ENCODE measurements around the gene ABCG4.
"Not testable (repeated sequence)": the region's sequence is repeated elsewhere in the genome, so short reads cannot be mapped to it uniquely, and the experiment has no call there.

Gene ABCG4

GRCh38 chr11:119179983-119180382 lies 31.1 kb downstream of the ABCG4 start:
- Histone ChIP-seq H4K20me1 (peaks cover 0 to 14% (median 0%) of the 10 kb centered on the region in 11 experiments; a peak in 1 of 22 replicates), H3K4me3 (no peak overlapping the region), H3K27ac (no peak overlapping the region), H3K36me3 (peaks cover 5 to 33% (median 15%) of the 10 kb centered on the region in 11 experiments; a peak in 17 of 22 replicates), H3K9me3 (replicated peaks in 1 of 11) (no peaks in the 10 kb centered on the region), H3K9ac (no peak overlapping the region), H3K4me1 (peaks cover 30 to 54% (median 39%) of the 10 kb centered on the region in 10 experiments), H3K27me3 (no peaks in the 10 kb centered on the region), H3K4me2 (no peak overlapping the region)
- TF ChIP-seq Cebpa-rat (IDR thresholded peaks at IDR 0.05) = no peak

- Histone ChIP-seq H3K27ac (no peak overlapping the region), H3K4me3 (no peak overlapping the region), H3K9ac (no peak overlapping the region), H4K20me1 (peaks cover 0 to 14% (median 0%) of the 10 kb centered on the region in 11 experiments; a peak in 1 of 22 replicates), H3K9me3 (replicated peaks in 1 of 11) (no peaks in the 10 kb centered on the region), H3K4me2 (peak overlapping the region in 5 of 11 experiments; percentile 46 to 75 (median 56); a peak in 7 of 22 replicates), H3K4me1 (peaks cover 30 to 46% (median 37%) of the 10 kb centered on the region in 10 experiments), H3K27me3 (no peaks in the 10 kb centered on the region), H3K36me3 (peaks cover 5 to 26% (median 14%) of the 10 kb centered on the region in 11 experiments; a peak in 15 of 22 replicates)
- no peak for TF ChIP-seq Cebpa-rat (IDR thresholded peaks at IDR 0.05)
Observed at GRCh38 chr11:119180729-119181676, 32.2 kb downstream of the ABCG4 start.

DNA sequence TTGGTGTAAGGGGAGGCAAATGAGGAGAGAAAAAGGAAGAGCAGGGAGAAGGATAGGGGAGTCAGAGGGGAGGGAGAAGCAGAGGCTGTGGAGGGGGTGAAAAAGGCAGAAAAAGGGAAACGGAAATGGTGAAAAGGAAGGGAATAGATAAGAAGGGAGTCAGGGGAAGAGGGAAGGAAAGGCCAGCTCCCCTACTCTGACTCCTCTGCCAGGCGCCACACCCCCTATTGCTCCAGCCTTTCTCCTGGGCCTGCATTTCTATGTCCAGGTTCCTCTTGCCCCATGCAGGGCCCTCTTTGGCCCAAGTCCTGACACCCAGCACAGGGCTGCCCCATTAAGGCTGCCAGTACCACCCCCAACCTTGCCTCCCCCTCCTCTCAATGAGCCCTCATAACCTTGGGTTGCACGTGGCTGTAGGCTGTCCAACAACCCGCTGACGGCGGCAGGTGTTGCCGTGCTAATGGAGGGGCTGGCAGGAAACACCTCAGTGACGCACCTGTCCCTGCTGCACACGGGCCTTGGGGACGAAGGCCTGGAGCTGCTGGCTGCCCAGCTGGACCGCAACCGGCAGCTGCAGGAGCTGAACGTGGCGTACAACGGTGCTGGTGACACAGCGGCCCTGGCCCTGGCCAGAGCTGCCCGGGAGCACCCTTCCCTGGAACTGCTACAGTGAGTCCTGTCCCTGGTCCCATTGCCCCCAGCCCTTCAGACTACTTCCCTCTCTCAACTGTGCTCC lies 33.0 kb downstream of the ABCG4 start:
- peak overlapping the region in 5 of 11 experiments; percentile 46 to 75 (median 56); a peak in 10 of 22 replicates for H3K4me2 ChIP-seq
- H3K27ac ChIP-seq = 0 out of 22 replicates have a peak overlapping the region, but pooled peaks of 1 of the 11 experiments have one; percentile 3
- H3K9ac ChIP-seq = no peak overlapping the region

DNA sequence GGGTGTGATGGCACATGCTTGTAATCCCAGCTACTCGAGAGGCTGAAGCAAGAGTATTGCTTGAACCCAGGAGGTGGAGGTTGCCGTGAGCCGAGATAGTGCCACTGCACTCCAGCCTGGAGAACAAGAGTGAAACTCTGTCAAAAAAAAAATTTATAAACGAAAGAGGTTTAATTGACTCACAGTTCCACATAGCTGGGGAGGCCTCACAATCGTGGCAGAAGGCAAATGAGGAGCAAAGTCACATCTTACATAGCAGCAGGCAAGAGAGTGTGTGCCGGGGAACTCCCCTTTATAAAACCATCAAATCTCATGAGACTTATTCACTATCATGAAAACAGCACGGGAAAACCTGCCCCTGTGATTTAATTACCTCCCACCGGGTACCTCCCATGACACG lies 35.5 kb downstream of the ABCG4 start:
- not testable (repeated sequence) for H3K9me3 ChIP-seq (replicated peaks in 1 of 11); H3K27ac ChIP-seq

More for the DNA sequence above, 33.0 kb downstream of the ABCG4 start:
- Histone ChIP-seq H3K4me3 (no peak overlapping the region), H3K36me3 (peaks cover 5 to 26% (median 14%) of the 10 kb centered on the region in 11 experiments; a peak in 14 of 22 replicates), H3K4me1 (peaks cover 28 to 45% (median 36%) of the 10 kb centered on the region in 10 experiments), H4K20me1 (peaks cover 0 to 14% (median 0%) of the 10 kb centered on the region in 11 experiments; a peak in 1 of 22 replicates), H3K27me3 (no peaks in the 10 kb centered on the region), H3K9me3 (replicated peaks in 1 of 11) (no peaks in the 10 kb centered on the region)
- no peak for TF ChIP-seq Cebpa-rat (IDR thresholded peaks at IDR 0.05)

GRCh38 chr11:119185981-119186634 lies 37.3 kb downstream of the ABCG4 start:
- H3K4me1 ChIP-seq = peaks cover 7 to 18% (median 12%) of the 10 kb centered on the region in 10 experiments; a peak in 18 of 20 replicates
- no peaks in the 10 kb centered on the region for H3K27me3 ChIP-seq
- H3K4me3 ChIP-seq = no peak overlapping the region
- peaks cover 0 to 13% (median 0%) of the 10 kb centered on the region in 11 experiments; a peak in 1 of 22 replicates for H4K20me1 ChIP-seq
- no peak overlapping the region; a peak in 1 of 22 replicates for H3K4me2 ChIP-seq
- peaks cover 0 to 11% (median 4%) of the 10 kb centered on the region in 11 experiments; a peak in 6 of 22 replicates for H3K36me3 ChIP-seq
- H3K27ac ChIP-seq = no peak overlapping the region
- H3K9ac ChIP-seq = no peak overlapping the region
- H3K9me3 ChIP-seq (replicated peaks in 1 of 11) = no peaks in the 10 kb centered on the region
- no peak for TF ChIP-seq Cebpa-rat (IDR thresholded peaks at IDR 0.05)

More for the DNA sequence above, 35.5 kb downstream of the ABCG4 start:
- peaks cover 5 to 25% (median 11%) of the 10 kb centered on the region in 11 experiments; a peak in 14 of 22 replicates for H3K36me3 ChIP-seq
- peak overlapping the region in 3 of 11 experiments; percentile 7 to 18 (median 7); a peak in 2 of 22 replicates for H3K4me2 ChIP-seq
- peaks cover 7 to 23% (median 13%) of the 10 kb centered on the region in 10 experiments; a peak in 18 of 20 replicates for H3K4me1 ChIP-seq
- peaks cover 0 to 14% (median 0%) of the 10 kb centered on the region in 11 experiments; a peak in 1 of 22 replicates for H4K20me1 ChIP-seq
- H3K9ac ChIP-seq, H3K27me3 ChIP-seq, H3K4me3 ChIP-seq: not testable (repeated sequence)

GRCh38 chr11:119187123-119187892 lies 38.5 kb downstream of the ABCG4 start:
- H3K27ac ChIP-seq = no peak overlapping the region
- H3K36me3 ChIP-seq = peaks cover 0 to 8% (median 0%) of the 10 kb centered on the region in 11 experiments; a peak in 4 of 22 replicates

GRCh38 chr11:119188067-119188466 lies 39.2 kb downstream of the ABCG4 start:
- Histone ChIP-seq H3K27ac (no peak overlapping the region), H3K36me3 (peaks cover 0 to 8% (median 0%) of the 10 kb centered on the region in 11 experiments; a peak in 2 of 22 replicates), H3K4me3 (no peak overlapping the region), H3K4me2 (no peak overlapping the region), H4K20me1 (no peaks in the 10 kb centered on the region; a peak in 1 of 22 replicates), H3K4me1 (peaks cover 0 to 15% (median 9%) of the 10 kb centered on the region in 10 experiments; a peak in 14 of 20 replicates), H3K27me3 (no peaks in the 10 kb centered on the region), H3K9me3 (replicated peaks in 1 of 11) (no peaks in the 10 kb centered on the region), H3K9ac (no peak overlapping the region)
- TF ChIP-seq Cebpa-rat (IDR thresholded peaks at IDR 0.05) = no peak

More at GRCh38 chr11:119187123-119187892, 38.5 kb downstream of the ABCG4 start:
- Histone ChIP-seq H4K20me1 (peaks cover 0 to under 1% (median 0%) of the 10 kb centered on the region in 11 experiments; a peak in 1 of 22 replicates), H3K4me3 (no peak overlapping the region), H3K9me3 (replicated peaks in 1 of 11) (no peaks in the 10 kb centered on the region), H3K4me1 (peaks cover 0 to 12% (median 7%) of the 10 kb centered on the region in 10 experiments; a peak in 13 of 20 replicates), H3K9ac (no peak overlapping the region), H3K4me2 (no peak overlapping the region), H3K27me3 (no peaks in the 10 kb centered on the region)
- no peak for TF ChIP-seq Cebpa-rat (IDR thresholded peaks at IDR 0.05)
